ENCODE results near the gene CCDC187.

DNA sequence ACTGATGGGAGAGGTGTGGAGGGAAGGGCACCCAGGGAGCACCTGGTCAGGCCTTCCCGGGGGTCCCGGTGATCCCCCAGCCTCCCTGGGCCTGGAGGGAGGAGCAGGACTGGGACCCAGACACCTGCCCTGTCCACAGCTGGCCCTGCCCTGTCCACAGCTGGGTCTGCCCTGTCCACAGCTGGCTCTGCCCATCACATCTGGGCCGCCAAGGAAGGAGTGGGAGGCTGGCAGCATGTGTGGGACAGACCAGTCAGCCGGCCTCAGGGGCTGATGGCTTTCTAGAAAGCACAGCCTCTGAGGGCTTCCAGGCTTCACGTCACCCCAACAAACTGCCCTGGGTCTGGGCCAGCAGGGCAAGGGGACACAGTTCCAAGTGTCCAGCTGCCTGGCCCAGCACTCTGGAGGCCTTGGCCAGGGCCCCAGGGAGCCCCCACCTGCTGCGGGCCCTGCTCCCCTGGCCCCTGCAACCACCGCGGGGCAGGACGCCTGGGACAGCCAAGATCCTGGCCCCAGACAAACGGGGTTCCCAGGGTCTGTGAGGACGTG, 47.4 kb upstream of the CCDC187 start:
- TF ChIP-seq, protein P1, sequence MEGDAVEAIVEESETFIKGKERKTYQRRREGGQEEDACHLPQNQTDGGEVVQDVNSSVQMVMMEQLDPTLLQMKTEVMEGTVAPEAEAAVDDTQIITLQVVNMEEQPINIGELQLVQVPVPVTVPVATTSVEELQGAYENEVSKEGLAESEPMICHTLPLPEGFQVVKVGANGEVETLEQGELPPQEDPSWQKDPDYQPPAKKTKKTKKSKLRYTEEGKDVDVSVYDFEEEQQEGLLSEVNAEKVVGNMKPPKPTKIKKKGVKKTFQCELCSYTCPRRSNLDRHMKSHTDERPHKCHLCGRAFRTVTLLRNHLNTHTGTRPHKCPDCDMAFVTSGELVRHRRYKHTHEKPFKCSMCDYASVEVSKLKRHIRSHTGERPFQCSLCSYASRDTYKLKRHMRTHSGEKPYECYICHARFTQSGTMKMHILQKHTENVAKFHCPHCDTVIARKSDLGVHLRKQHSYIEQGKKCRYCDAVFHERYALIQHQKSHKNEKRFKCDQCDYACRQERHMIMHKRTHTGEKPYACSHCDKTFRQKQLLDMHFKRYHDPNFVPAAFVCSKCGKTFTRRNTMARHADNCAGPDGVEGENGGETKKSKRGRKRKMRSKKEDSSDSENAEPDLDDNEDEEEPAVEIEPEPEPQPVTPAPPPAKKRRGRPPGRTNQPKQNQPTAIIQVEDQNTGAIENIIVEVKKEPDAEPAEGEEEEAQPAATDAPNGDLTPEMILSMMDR (IDR thresholded peaks at IDR 0.05 in 8 of 11, conservative IDR thresholded peaks at IDR 0.05 in 3 of 11): no peak
- no peak for TF ChIP-seq POLR2AphosphoS5 (IDR thresholded peaks at IDR 0.05)

All from spleen (tissue), 7 donors.